ENCODE measurements around the gene CNEP1R1.

DNA sequence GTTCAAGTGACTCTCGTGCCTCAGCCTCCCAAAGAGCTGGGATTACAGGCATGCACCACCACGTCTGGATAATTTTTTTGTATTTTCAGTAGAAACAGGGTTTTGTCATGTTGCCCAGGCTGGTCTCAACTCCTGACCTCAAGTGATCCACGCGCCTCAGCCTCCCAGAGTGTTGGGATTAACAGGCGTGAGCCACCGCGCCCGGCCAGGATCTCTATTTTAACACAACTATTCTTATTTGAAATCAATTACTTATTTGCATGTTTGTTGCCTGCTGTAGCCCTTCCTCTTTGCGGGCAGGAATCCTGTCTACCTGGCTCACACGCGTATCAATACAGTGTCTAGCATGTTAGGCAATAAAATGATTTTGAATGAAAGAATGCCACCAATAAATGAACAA, 818 bp upstream of the CNEP1R1 start:
- TF ChIP-seq, protein P1, sequence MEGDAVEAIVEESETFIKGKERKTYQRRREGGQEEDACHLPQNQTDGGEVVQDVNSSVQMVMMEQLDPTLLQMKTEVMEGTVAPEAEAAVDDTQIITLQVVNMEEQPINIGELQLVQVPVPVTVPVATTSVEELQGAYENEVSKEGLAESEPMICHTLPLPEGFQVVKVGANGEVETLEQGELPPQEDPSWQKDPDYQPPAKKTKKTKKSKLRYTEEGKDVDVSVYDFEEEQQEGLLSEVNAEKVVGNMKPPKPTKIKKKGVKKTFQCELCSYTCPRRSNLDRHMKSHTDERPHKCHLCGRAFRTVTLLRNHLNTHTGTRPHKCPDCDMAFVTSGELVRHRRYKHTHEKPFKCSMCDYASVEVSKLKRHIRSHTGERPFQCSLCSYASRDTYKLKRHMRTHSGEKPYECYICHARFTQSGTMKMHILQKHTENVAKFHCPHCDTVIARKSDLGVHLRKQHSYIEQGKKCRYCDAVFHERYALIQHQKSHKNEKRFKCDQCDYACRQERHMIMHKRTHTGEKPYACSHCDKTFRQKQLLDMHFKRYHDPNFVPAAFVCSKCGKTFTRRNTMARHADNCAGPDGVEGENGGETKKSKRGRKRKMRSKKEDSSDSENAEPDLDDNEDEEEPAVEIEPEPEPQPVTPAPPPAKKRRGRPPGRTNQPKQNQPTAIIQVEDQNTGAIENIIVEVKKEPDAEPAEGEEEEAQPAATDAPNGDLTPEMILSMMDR (conservative IDR thresholded peaks at IDR 0.05; ENCODE audit: low read depth, low read length): no peak
- TF ChIP-seq EZH2 (IDR thresholded peaks at IDR 0.05; ENCODE audit: low read length, unreplicated experiment): no peak
- TF ChIP-seq EZH2phosphoT487 (IDR thresholded peaks at IDR 0.05; ENCODE audit: borderline replicate concordance, low read length): no peak
